ENCODE results near the gene CSN1S1. TPM values are rescaled to one million over a fixed set of nuclear protein-coding genes. Genes with fewer than 3 reads are reported as not detected.

The CSN1S1 gene
- total RNA-seq, 1 experiment from 2014 or later = not detected

DNA sequence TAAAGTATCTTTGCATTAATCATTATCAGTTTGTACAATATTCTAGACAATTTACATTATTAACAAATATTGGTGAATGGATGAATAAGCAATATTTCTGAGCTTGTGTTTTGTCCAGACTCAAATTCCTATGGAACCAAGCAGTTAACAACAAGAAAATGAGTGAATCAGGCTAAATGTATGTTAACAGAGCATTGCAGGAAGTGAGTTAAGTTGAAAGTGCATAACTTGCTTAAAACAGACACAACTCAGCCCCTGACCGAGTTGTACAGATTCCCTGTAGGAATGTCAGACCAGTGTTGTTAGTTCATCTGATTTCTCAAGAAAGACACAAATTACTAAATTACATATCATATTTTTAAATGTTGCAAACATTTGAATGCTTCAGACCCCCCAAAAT is 23.7 kb upstream of the CSN1S1 start (continued):
- no peak for TF ChIP-seq TEAD4 (CRISPR knock-in tag; IDR thresholded peaks at IDR 0.05)
- TF ChIP-seq ATF3 (CRISPR knock-in tag; conservative IDR thresholded peaks at IDR 0.05) = no peak
- TF ChIP-seq CBFB (CRISPR knock-in tag; IDR thresholded peaks at IDR 0.05; ENCODE audit: low read depth) = no peak
- TF ChIP-seq ATF2 (CRISPR knock-in tag; IDR thresholded peaks at IDR 0.05; ENCODE audit: borderline replicate concordance, low read depth) = no peak
- no peak for TF ChIP-seq IRF2 (CRISPR knock-in tag; IDR thresholded peaks at IDR 0.05; ENCODE audit: borderline replicate concordance, low read depth)
- TF ChIP-seq SP1 (CRISPR knock-in tag; conservative IDR thresholded peaks at IDR 0.05) = no peak
- TF ChIP-seq, protein P1, sequence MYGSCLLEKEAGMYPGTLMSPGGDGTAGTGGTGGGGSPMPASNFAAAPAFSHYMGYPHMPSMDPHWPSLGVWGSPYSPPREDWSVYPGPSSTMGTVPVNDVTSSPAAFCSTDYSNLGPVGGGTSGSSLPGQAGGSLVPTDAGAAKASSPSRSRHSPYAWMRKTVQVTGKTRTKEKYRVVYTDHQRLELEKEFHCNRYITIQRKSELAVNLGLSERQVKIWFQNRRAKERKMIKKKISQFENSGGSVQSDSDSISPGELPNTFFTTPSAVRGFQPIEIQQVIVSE (CRISPR knock-in tag; IDR thresholded peaks at IDR 0.05; ENCODE audit: borderline replicate concordance) = no peak

DNA sequence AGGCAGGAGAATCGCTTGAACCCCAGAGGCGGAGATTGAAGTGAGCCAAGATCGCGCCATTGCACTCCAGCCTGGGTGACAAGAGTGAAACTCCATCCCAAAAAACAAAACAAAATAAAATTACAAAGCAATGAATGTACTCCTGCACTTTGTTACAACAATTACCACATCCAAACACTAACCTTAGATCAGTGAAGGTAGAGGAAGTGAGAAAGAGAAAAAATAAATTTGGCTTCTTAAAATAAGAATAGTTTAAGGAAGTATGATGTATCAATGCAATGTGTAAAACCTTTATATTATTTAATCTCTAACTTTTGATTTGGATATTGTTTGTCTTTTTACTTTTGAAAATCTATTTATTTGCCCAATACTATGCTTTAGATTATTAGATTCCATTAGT is 21.7 kb upstream of the CSN1S1 start:
- ATAC-seq = no peak

More for the DNA sequence above, 21.7 kb upstream of the CSN1S1 start:
- Mint-ChIP-seq H3K9me3 (no peaks in the 10 kb centered on the region), H3K27me3 (ENCODE audit: low read depth) (no peaks in the 10 kb centered on the region), H3K27ac (no peak overlapping the region), H3K4me3 (no peak overlapping the region), H3K4me1 (no peaks in the 10 kb centered on the region), H3K36me3 (no peaks in the 10 kb centered on the region)
- ChIA-PET POLR2A (no interaction called here), CTCF (no interaction called here)
- TF ChIP-seq ZBTB21 (CRISPR knock-in tag; IDR thresholded peaks at IDR 0.05; ENCODE audit: borderline replicate concordance) (no peak), OVOL2 (CRISPR knock-in tag; IDR thresholded peaks at IDR 0.05; ENCODE audit: borderline replicate concordance) (no peak), ZNF423 (CRISPR knock-in tag; IDR thresholded peaks at IDR 0.05) (no peak), ZNF121 (CRISPR knock-in tag; IDR thresholded peaks at IDR 0.05) (no peak), ZNF512 (CRISPR knock-in tag; IDR thresholded peaks at IDR 0.05; ENCODE audit: borderline replicate concordance) (no peak), USF2 (CRISPR knock-in tag; IDR thresholded peaks at IDR 0.05) (no peak), HMGA2 (CRISPR knock-in tag; IDR thresholded peaks at IDR 0.05) (no peak), NFATC4 (CRISPR knock-in tag; IDR thresholded peaks at IDR 0.05) (no peak), KAT7 (CRISPR knock-in tag; IDR thresholded peaks at IDR 0.05; ENCODE audit: borderline replicate concordance) (no peak), GTF2I (CRISPR knock-in tag; conservative IDR thresholded peaks at IDR 0.05) (no peak), CTCF (IDR thresholded peaks at IDR 0.05) (no peak), ZNF263 (CRISPR knock-in tag; IDR thresholded peaks at IDR 0.05; ENCODE audit: low read depth) (no peak), TCF7 (CRISPR knock-in tag; IDR thresholded peaks at IDR 0.05; ENCODE audit: low read depth) (no peak), ATF2 (CRISPR knock-in tag; IDR thresholded peaks at IDR 0.05; ENCODE audit: borderline replicate concordance, low read depth) (no peak), CREM (CRISPR knock-in tag; IDR thresholded peaks at IDR 0.05) (no peak), ZNF671 (CRISPR knock-in tag; IDR thresholded peaks at IDR 0.05) (no peak), ERG (CRISPR knock-in tag; IDR thresholded peaks at IDR 0.05) (no peak)
- TF ChIP-seq, protein P2, sequence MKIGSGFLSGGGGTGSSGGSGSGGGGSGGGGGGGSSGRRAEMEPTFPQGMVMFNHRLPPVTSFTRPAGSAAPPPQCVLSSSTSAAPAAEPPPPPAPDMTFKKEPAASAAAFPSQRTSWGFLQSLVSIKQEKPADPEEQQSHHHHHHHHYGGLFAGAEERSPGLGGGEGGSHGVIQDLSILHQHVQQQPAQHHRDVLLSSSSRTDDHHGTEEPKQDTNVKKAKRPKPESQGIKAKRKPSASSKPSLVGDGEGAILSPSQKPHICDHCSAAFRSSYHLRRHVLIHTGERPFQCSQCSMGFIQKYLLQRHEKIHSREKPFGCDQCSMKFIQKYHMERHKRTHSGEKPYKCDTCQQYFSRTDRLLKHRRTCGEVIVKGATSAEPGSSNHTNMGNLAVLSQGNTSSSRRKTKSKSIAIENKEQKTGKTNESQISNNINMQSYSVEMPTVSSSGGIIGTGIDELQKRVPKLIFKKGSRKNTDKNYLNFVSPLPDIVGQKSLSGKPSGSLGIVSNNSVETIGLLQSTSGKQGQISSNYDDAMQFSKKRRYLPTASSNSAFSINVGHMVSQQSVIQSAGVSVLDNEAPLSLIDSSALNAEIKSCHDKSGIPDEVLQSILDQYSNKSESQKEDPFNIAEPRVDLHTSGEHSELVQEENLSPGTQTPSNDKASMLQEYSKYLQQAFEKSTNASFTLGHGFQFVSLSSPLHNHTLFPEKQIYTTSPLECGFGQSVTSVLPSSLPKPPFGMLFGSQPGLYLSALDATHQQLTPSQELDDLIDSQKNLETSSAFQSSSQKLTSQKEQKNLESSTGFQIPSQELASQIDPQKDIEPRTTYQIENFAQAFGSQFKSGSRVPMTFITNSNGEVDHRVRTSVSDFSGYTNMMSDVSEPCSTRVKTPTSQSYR (CRISPR knock-in tag; IDR thresholded peaks at IDR 0.05) = no peak
- TF ChIP-seq, protein P3, sequence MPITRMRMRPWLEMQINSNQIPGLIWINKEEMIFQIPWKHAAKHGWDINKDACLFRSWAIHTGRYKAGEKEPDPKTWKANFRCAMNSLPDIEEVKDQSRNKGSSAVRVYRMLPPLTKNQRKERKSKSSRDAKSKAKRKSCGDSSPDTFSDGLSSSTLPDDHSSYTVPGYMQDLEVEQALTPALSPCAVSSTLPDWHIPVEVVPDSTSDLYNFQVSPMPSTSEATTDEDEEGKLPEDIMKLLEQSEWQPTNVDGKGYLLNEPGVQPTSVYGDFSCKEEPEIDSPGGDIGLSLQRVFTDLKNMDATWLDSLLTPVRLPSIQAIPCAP (CRISPR knock-in tag; IDR thresholded peaks at IDR 0.05) = no peak
- DNase-seq (ENCODE audit: low spot score) = no peak

Data from WTC11 (cell line).